HG02763 (cell line): ENCODE results near the gene CLMP.
"Not testable (repeated sequence)": the region's sequence is repeated elsewhere in the genome, so short reads cannot be mapped to it uniquely, and the experiment has no call there.

ENCODE experiments used
- ATAC-seq: cut with Tn5 transposase; IDR thresholded peaks from one replicate; pipeline ENCODE4 v1.9.1; 2021; ENCODE audit warnings: mild to moderate bottlenecking, moderate library complexity; ENCODE audit not compliant: unreplicated experiment

CLMP gene

DNA sequence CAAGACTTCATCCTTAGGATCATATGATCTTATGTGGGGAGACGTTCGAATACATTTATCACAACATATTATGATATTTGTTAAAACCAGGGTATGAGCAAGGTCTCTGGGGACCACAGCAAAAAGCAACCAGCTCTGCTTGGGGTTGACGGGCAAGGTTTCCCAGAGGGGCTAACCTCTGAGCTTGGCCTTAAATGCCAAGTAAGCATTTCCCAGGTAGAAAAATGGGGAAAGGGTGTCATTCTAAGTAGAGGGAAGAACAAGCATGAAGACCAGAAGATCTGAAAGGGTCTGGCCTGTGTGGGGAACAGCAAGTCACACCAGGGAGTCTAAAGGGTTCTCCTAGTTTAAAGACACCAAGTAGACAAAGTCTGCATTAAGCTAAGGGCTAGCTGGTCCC lies 24.1 kb downstream of the CLMP start:
- no peak for ATAC-seq

DNA sequence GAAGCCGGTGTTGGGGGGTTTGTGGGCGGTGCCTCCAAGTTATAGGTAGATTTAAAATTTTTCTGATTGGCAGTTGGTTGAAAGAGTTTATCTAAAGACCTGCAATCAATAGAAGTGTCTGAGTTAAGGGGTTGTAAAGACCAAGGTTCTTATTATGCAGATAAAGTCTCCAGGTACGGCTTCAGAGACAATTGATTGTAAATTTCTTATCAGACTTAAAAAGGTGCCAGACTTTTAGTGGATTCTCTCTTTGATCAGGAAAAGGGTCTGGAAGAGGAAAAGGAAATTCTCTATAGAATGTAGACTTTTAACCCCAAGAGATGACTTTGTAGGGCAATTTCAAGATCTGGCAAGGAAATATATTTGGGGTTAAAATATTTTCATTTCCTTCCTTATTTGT lies 25.2 kb downstream of the CLMP start:
- ATAC-seq: no peak

DNA sequence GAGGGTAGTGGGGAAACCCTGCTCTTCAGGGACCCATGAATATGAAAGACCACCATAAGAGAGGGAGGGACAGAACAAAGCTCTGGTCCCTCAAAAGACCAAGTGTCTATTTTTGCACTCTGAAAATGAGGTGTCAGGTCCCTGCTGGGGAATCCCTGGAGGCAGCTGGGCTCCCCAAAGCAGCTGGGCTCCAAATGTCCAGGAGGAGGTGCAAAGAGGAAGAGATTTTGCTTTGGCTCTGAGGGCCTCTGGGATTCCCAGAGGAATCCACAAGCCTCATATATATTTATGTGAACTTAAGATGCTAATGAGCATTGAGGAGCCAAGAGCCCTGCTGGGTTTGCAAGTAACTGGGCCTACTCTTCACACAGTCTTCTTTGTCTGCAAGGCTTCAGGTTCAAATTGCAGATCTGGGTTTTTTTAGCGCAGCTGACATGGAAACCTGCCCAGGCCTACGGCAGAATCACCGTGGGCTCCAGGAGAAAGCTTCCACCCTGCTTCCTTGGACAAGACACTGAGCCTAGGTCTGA lies 26.0 kb downstream of the CLMP start:
- ATAC-seq: no peak

DNA sequence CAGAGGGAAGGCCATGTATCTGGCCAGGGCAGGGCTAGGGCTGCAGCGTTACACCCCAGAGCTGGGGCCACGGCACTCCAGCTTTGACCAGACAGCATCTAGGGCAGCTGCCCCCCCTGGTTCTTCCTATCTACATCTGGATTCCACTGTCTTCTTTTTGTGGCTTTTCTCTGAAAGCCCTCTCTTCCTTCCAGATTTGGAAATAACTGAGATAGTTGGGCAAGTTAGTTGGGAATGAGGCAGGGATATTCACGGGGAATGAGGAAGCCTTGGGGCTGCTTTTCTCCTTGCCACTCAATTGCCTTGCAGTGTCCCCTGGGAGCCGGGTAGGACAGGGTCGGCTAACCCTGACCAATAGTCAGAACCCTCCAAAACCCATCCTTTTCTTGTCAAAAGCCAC lies 26.8 kb downstream of the CLMP start:
- no peak for ATAC-seq

DNA sequence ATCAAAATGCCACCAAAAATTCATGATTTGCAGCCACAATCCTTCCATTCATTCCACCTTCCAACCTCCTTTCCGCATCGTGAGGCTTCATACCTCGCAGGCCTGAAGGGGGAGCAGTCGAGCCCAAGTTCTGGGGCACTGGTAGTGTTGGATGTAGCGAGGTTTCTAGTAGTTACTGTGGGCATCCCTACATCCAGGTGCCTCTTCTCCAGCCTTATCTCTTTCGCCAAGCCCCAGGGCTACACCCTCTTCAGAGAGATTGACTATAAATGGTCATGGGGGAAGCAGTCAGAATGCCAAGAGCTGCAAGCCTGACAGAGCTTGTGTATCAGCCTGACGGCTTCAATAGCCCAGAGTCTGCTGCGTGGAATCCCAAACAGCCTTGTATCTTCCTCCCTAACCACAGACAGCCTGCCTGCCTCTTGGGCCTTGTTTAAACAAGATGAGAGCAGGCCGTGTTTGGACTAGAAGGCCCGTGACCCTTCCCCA lies 28.9 kb downstream of the CLMP start:
- ATAC-seq: no peak

DNA sequence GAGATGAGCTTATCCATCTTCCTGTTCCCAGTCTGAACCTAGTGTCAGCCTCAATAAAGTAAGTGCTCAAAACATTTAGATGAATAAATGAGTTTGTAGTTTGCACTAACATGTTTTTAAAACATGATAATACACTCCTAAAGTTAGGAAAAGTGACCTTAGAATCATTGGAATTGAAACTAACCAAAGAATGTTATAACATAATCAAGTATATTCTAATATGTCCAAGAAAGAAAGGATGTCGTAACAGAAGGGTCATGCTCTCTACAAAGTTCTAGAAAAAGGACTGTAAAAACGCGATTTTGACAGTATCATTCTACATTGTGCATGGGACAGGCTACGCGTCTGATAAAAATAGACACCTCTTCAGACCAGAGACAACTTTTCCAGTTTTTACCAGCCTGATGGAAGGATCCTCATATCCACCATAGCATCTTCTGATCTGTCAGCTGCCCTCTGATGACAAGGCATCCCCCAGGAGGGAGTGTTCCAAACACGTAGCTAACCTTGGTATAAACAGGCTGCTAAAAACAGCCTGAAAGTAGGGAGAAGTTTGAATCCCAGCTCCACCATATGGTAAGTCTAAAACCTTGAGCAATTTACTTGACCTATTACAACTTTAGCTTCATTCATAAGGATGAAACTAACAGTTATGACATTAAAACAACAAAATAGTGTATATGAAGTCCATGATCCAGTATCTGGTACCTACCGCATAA lies 30.2 kb downstream of the CLMP start:
- no peak for ATAC-seq

DNA sequence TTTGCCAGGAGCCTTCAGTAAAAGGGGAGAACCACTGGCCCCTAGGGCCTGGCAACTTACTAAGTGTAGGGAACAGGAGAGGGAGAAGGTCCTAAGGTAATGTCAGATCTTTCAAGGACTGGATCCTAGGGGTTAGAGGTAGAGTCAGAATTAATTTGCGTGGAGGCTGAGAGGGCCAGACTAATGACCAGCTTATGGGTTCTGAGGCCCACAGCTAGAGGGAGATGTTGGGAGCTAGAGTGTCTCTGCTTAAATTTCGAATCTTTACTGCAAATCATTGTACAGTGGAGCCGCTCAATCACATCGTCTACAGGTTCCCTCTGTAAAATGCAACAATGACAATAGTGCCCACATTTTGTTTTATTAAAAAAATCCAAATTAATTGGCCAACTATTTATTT lies 31.4 kb downstream of the CLMP start:
- no peak for ATAC-seq

DNA sequence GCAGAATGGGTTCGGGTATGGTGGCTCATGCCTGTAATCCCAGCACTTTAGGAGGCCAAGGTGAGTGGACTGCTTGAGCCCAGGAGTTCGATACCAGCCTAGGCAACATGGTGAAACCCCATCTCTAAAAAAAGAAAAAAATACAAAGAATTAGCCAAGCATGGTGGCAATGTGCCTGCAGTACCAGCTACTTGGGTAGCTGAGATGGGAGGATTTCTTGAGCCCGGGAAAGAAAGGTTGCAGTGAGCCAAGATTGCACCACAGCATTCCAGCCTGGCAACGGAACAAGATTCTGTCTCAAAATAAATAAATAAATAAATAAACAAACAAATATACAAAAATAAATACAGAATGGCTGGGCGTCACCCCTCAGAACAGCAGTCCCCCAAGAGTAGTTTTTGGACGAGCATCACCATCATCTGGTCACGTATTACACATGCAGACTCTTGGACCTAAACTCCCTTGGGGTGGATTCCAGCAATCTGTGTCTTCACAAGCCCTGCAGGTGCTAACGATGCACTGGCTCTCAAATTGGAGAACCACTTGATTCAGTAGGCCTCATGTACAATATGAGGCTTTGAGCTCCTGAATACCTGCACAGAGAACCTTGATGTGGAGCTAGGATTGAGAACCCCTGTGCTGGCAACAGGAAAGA lies 33.5 kb downstream of the CLMP start:
- ATAC-seq: no peak

DNA sequence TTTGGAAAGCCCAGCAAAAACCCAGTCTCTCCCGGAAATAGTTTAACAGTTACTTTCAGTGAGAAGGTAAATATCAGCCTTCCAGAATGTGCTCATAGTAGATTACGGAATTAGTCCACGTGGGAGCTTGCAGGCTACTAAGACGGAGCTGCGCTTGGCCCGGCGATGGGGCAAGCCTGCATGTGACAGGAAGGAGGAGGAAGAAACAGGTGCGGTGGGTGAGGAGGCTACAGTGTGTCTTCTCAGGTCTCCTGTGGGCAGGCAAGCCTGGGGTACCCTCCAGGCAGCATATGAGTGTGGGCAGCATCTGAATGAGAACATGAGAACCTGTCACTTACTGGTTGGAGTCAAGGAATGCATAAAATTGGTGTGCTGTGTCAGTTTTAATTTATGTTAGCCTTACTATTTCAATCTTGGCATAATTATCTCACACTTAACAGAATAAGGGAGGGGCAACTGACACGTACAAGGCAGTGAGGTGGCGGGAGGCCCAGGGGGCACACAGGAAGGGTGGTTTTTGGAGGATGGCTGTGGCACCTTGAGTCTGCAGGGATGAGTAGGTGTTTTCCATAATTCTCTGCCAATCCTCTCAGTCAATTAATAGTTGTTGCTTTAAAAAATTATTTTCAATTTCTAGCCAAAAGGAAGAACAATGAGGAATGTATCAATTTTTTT lies 35.7 kb downstream of the CLMP start:
- ATAC-seq: no peak

DNA sequence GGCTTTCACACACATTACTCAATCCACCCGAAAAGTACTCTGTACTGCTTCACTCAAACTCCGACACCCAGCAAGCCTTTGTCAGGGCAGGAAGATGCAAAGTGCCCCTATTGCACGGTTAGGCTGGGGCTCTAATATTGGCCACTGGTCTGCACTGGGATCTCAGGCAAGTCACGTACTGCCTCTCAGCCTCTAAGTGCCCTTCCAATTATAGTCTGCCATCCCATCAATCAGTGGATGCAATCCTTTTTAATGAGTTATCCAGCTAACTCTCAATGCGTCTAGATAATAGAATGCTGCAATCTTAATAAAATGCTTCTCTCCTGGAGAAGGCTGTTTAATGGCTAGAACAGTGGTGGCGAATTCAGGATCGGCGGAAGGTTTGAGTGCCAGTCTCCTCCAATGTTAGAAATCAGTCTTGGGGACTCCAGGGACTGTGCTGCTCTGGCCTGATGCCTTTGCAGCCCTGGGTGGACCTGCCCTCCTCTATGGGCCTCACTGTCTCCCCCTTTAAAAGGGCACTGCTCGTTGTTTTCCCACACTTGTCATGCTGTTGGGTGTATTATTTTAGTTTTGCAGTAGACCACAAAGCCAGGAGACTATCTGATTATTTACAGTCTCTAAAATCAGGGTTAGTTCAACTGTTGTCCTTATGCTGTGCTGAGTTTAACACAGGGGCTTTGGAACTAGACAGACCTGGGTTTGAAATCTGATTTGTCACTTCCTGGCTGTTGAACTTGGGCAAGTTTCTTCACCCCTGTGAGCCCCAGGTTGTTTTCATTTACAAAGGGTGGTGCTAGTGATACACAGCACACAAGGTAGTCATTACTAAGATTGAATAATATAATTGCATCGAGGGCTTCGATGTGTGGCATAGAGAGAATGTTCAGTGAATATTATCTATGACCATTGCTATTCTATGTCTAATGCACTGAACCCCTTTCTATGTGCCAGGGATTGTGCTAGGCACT lies 36.7 kb downstream of the CLMP start:
- ATAC-seq: no peak

DNA sequence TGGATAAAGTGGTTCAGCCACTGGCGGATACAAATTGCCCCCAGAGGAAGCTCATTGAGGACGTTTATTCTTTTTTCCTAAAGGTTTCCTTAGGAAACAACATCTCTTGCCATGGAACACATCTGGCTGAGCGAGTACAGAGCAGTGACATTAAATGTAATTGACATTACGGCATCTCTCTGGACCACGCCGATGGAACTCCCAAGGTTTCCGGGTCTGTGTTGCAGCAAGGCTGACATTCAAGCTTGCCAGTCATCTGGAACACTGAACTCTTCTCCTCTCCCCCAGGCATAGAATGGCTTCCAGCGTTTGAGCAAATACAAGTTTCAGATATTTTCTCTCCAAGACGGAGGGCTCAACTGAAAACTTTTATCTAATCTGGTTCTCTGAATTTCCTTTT lies 42.1 kb downstream of the CLMP start:
- ATAC-seq: no peak

DNA sequence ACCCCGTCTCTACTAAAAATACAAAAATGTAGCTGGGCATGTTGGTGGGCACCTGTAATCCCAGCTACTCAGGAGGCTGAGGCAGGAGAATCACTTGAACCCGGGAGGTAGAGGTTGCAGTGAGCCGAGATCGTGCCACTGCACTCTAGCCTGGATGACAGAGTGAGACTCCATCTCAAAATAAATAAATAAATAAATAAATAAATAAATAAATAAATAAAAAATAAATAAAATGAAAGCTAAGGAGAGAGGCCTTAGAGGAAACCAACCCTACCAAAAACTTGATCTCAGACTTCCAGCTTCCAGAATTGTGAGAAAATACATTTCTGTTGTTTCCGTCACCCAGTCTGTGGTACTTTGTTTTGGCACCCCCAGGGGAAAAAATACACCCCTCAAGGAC lies 42.7 kb downstream of the CLMP start:
- not testable (repeated sequence) for ATAC-seq

DNA sequence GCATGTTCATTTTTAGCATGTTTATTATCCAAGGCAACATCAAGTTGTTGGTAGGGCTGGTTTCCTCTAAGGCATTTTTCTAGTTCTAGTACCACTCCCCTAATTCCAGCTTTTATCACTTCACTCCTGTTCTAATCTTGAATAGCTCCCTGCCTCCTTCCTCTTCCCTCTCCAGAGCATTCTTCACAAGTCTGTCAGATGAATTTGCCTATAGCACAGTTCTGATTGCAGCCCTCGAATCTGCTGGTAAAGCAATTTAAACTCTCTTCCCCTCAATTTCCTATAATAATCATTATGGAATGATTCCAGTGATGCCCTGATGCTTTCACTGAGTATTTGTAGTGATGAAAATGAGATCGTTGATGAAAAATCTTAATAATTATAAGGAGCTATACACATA lies 43.3 kb downstream of the CLMP start:
- no peak for ATAC-seq

DNA sequence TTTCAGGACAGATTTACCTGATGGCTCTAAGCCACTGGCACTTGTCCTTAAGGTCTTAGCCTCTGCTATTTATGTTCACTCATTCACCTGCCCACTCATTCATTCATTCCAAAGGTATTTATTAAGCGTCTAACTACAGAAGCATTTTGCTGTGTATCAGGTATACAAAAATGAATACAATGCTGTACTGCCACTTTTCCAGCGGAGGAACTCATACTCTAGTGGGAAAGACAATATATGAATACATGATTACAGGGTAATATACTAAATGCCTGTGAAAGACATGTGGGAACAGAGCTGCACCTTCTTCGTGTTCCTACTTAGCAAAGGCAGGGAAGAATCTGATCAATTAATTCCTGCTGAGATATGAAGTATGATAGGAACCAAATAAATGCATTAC lies 43.7 kb downstream of the CLMP start:
- no peak for ATAC-seq

DNA sequence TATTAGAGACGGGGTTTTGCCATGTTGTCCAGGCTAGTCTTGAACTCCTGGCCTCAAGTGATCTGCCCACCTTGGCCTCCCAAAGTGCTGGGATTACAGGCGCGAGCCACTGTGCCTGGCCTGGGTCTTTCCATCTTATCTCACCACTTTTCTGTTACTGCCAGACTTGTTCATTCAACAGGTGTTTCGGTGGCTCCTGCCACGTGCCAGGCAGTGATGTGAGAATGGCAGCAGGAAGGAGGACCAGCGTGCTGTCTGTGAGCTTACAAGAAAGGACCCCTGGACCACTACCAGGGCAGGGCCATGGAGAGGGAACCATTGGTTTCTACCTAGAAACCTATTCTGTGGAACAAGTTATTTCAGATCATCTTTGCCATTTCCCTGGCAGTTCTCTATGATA lies 44.2 kb downstream of the CLMP start:
- ATAC-seq: no peak

DNA sequence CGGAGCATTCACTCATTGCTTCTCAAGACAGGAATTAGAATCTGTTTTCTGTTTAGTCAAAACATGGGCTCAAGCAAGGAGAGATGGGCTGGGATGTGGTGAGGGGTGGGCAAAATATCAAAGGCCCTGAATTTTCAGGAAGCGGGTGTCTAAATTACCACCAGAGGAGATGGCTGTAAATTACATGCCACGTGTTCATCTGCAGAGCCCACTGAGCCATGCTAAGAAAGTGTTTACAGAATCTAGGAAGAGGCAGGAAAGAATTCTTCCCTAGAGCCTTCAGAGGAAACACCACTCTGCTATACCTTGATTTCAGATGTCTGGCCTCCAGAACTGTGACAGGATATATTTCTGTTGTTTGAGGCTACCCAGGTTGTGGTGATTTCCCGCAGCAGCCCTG lies 46.1 kb downstream of the CLMP start:
- ATAC-seq: no peak

DNA sequence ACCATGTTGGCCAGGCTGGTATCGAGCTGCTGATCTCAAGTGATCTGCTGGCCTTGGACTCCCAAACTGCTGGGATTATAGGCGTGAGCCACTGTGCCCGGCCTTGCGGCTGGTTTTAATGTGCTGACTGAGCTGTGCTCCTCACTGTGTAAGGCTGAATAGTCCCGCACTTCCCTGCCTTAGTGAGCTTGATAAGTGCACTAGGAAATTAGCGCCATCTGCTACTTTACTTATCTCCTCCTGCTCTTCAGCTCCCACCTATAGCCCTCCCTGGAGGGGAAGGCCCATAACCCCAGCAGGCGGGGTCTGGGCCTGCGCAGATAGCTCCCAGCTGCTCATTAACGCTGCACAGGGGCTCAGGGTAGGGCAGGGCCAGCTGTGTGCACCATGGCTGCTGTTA lies 49.4 kb downstream of the CLMP start:
- no peak for ATAC-seq

DNA sequence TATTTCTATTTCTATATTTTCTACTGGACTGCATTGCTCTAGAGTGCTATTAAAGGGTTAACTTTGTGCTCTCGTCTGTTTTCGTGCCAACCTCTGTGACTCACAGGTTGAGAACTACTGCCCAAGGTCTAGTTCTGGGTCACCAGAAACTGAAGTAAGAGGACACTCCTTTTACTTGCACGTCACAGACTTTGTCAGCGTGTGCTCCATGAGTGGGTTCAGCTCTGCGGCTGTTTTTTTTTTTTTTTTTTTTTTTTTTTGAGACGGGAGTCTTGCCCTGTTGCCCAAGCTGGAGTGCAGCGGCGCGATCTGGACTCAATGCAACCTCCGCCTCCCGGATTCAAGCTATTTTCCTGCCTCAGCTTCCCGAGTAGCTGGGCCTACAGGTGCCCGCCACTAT lies 49.8 kb downstream of the CLMP start:
- no peak for ATAC-seq

DNA sequence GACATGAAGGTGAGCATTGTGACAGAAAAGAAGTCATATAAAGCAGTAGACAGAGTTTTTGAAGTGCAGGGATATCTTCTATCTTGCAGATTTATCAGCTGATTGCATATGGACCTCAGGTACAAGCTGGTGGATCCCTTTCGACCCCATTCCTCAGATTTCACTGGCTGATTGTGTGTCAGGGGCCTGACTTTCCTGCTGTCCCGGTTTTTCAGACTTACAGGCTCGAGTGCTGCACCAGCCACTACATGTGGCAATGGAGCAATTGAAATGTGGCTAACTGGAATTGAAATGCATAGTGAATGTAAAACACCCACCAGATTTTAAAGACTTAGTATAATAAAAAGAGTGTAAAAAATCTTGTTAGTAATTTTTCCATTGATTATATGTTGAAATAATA lies 50.3 kb downstream of the CLMP start:
- ATAC-seq: no peak

DNA sequence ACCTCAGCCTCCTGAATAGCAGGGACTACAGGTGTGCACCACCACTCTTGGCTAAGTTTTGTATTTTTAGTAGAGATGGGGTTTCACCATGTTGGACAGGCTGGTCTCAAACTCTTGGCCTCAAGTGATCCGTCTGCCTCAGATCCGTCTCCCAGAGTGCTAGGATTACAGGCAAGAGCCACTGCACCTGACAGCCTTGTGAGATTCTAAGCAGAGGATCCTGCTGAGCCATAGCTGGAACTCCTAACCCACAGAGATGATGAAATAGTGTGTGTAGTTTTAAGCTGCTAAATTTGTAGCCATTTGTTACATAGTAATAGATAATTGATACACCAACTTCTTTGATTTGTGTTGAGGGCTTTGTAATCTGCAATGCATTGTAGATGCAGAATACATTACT lies 51.1 kb downstream of the CLMP start:
- no peak for ATAC-seq

DNA sequence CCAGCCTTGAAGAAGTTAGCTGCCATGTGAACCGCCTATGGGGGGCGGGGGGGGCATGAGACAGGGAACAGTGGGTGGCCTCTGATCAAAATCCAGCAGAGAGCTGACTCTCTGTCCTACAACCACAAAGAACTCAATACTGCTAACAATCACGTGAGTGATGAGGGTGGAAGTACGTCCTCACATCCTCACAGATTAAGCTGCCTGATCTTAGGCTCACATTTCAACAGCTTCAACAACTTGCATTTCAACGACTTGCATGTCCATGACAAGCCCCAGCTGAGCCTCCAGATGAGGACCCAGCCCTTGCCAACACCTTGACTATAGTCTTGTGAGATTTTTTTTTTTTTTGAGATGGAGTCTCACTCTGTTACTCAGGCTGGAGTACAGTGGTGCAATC lies 51.6 kb downstream of the CLMP start:
- ATAC-seq: no peak
